Muscle of arm (tissue), 12 donors: ENCODE data around the gene PTPRG. TPM values are rescaled to one million over a fixed set of nuclear protein-coding genes. Genes with fewer than 3 reads are reported as not detected.
A peak's percentile ranks its signal among the peaks of the same experiment; 100 is the strongest.

Source experiments
- DNase-seq: peaks from one replicate; pipeline ENCODE4 v3.0.0-alpha.2; 2013
- polyA plus RNA-seq, 12 donors: library from polyadenylated mRNA; unstranded; fragments of 120-200 nt; gene quantifications; one replicate each; pipeline ENCODE4 v1.2.1, GENCODE V29; 2013; ENCODE audit not compliant: insufficient read length in 12 of 12

The PTPRG gene
- polyA plus RNA-seq, 12 donors: 22.6 to 37.0 (median 31.4) TPM; not detected in 1

DNA sequence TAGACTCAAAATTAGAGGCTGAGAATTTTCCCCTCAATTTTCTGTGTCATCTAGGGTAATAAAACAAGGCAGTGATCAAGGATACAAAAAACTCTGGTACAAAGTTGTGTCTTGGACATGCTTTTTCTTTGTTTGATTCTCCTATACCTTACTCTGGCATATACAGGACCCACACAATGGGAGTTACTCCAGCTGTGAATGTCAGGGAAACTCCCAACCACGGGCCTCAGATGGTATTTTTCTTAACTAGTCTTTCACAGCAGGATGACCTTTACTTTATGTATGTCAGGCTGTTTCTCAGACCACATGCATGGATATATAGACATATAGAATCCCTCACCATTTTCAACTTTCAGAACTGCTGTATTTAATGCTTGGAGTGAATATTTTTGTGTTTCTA is 770.6 kb downstream of the PTPRG start:
- DNase-seq: no peak

DNA sequence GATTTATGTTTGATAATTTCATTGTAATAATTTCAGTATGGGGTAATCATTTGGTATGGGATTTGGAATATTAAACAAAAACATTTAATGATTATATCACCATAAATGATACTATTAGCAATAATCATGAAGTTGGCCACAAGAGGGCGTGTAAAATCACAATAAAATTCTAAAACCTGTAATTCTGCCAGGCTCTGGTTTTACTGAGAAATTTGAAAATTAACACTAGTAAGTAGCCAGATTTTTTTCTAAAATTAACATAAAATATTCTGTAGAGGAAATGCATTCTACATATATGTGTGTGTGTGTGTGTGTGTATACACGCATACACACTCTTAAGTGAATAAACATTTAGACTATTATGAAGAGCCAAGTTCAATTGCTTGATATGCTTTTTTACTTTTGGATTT is 771.5 kb downstream of the PTPRG start:
- DNase-seq: peak; percentile 15

DNA sequence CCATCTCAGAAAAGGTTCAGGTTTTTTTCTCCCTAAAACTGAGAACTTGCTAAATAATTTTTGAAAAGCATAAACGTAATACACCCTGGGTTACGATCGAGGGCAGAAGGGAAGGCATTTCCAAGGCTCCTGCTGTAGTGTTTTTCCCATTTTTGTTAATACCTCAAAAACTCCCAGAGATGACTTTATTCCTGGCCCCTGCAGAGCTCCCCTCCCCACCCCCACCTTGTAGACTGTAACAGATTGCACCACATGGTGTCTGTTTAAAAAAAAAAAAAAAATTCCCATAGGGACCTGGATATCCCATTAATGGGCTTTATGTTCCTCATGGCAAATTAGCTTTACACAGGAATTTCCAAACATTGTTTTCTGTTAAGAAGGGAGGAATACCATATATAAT is 773.8 kb downstream of the PTPRG start:
- DNase-seq: no peak

DNA sequence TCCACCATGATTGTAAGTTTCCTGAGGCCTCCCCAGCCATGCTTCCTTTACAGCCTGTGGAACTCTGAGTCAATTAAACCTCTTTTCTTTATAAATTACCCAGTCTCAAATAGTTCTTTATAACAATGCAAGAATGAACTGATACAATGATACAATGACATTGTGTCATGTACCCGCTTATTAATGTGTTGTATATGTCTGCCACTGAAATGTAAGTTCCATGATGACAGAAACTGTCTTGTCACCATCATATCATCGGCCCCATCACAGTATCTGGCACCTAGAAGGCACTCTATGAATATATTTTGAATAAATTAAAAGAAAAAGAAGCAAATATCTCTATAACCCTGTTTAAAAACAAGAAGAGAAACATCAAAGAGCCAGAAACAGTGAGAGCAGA is 782.4 kb downstream of the PTPRG start:
- DNase-seq: no peak
